GM18951 (cell line): ENCODE data around the gene DDX54.

ENCODE experiments used
- POLR2A ChIP-seq: IDR thresholded peaks from 4 replicates; pipeline ENCODE4 v1.6.1; 2011; ENCODE audit warnings: mild to moderate bottlenecking; ENCODE audit not compliant: insufficient read length, insufficient read depth; ENCODE audit errors: extremely low read depth
- in situ Hi-C: fragments of 300-500 bp; cut with MboI; formaldehyde crosslinking; loops from one replicate; pipeline ENCODE4 v1.12.0; 2022; ENCODE audit warnings: low sequenced_read_pairs, mixed read lengths, inconsistent platforms; ENCODE audit not compliant: unreplicated experiment

Gene DDX54

GRCh38 chr12:113172185-113172584 lies 13.1 kb downstream of the DDX54 start:
- TF ChIP-seq POLR2A: no peak
- in situ Hi-C loops: no loop called here

DNA sequence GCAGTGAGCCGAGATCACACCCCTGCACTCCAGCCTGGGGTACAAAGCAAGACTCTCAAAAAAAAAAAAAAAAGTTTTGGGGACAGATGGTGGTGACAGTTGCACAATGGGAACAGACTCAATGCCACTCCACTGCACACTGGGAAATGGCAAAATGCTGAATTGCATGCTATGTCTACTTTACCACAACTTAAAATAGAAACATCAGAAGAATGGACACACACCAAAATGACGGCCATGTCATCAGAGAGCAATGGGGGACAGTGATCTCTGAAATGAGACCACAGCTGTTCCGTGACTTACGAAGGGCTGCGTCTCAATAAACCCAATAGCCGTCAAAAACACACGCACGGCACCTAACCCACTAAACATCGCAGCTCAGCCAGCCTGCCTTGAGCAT lies 13.7 kb downstream of the DDX54 start:
- in situ Hi-C loops: no loop called here
- TF ChIP-seq POLR2A: no peak

DNA sequence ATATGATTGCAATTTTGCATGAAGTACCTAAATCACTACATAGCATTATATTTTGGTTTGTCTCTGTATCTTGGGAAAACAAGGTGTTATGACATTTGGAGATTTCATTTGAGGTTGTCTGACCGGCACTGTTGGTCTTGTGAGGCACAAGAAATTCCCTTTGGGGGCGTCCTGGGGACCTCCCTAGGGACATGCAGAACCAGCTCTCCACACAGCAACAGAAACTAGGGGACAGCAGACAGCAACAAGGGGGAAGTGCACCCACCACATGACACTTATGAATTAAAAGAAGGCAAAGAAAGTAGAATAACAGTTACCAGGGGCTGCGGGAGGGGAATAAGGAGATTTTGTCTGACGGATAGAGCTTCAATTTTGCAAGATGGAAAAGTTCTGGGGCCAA lies 14.4 kb downstream of the DDX54 start:
- in situ Hi-C loops: no loop called here
- no peak for TF ChIP-seq POLR2A

DNA sequence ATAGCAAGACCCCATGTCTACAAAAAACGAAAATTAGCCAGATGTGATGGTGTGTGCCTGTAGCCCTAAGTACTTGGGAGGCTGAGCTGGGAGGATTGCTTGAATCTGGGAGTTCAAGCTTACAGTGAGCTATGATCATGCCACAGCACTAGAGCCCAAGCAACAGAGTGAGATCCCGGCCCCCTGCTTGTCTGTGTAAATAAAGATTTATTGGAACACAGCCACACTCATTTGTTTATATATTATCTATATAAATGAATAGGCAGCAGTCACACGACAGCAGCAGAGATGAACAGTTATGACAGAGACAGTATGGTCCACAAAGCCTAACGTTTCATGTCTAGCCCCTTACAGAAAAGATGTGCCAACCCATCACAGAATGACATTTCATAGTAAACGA lies 14.8 kb downstream of the DDX54 start:
- no peak for TF ChIP-seq POLR2A
- in situ Hi-C loops: no loop called here

GRCh38 chr12:113169697-113170096 lies 15.6 kb downstream of the DDX54 start:
- in situ Hi-C loops: no loop called here
- no peak for TF ChIP-seq POLR2A

- in situ Hi-C loops: no loop called here
- no peak for TF ChIP-seq POLR2A
Observed at GRCh38 chr12:113167868-113168267, 17.4 kb downstream of the DDX54 start.

GRCh38 chr12:113165521-113166450 lies 19.5 kb downstream of the DDX54 start:
- in situ Hi-C loops: no loop called here
- TF ChIP-seq POLR2A: no peak

- no peak for TF ChIP-seq POLR2A
- in situ Hi-C loops: no loop called here
Observed at GRCh38 chr12:113164014-113164413, 21.3 kb downstream of the DDX54 start.

DNA sequence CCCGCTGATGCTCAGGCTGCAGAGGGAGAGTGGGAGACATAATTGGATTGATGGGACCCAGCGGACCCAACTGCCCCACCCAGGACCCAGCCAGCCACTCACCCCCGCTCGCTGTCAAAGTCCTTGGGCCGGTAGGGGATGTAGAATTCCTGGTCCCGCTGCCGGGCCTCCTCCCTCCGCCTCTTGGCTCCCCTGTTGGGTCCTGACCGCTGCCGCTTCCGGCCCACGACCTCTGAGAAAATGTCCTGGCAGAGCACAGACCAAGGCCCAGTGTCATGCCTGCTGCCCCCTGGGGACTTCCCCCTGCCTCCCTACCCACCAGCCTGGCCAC lies 22.3 kb downstream of the DDX54 start:
- no peak for TF ChIP-seq POLR2A
- in situ Hi-C loops: no loop called here

- in situ Hi-C loops: no loop called here
- no peak for TF ChIP-seq POLR2A
Observed at GRCh38 chr12:113162102-113163029, 22.9 kb downstream of the DDX54 start.

- no peak for TF ChIP-seq POLR2A
- in situ Hi-C loops: no loop called here
Observed at GRCh38 chr12:113161415-113162016, 23.8 kb downstream of the DDX54 start.

DNA sequence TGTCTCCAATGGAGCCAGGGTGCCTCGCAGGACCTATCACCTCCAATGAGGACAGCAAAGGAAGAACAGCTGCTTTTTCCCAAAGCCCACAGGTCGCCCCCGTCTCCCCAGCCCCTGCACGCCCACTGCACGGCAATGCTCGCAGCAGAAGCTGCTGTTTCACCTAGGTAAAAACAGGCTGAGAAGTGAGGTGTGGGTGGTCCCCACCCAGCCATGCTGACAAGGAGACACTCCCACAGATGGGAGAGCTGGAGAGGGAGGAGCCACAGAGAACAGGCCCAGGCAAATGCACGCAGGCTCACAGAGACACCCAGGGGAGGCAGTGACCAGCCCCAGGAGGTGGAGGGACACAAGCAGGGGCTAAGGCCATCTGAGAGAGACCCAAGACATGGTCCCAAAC lies 25.3 kb downstream of the DDX54 start:
- TF ChIP-seq POLR2A: no peak
- in situ Hi-C loops: no loop called here
